ENCODE results near the gene DES. TPM values are rescaled to one million over a fixed set of nuclear protein-coding genes. Genes with fewer than 3 reads are reported as not detected.

The DES gene
- total and polyA plus RNA-seq, 2 of the 13 experiments (the other 11 are each of a cell fraction or from before 2014, with no cell fraction given), result not detected

- no peak for TF ChIP-seq KLF15 (CRISPR knock-in tag; IDR thresholded peaks at IDR 0.05; ENCODE audit: borderline replicate concordance)
Measured at GRCh38 chr2:219395609-219396008, 22.6 kb upstream of the DES start (continued).

GRCh38 chr2:219396863-219397457 lies 21.2 kb upstream of the DES start:
- ATAC-seq (no peak), DNase-seq (ENCODE audit: low spot score) (no peak), FAIRE-seq (no peak)
- ChIA-PET POLR2A (interaction anchor here (2.4 kb wide), 1 partner anchor 9 kb away, joined by 16 read pairs; the partner anchor contains the start of gene DNPEP), CTCF (ENCODE audit: low intra/inter-chr PET ratio, low total read pairs) (no interaction called here)
- 12% methylated on average over 6 of the region's 6 CpGs for WGBS (ENCODE audit: low lambda C conversion rate)
- Histone ChIP-seq H3K79me2 (ENCODE audit: insufficient read depth, low read length) (no peaks in the 10 kb centered on the region), H3K4me2 (ENCODE audit: low read depth, low read length) (no peak overlapping the region), H3K27ac (ENCODE audit: extremely low read length, insufficient read depth, low read length) (no peak overlapping the region), H3K36me3 (replicated peaks in 1 of 2; ENCODE audit: control insufficient read depth in 1 of 2, insufficient read depth in 2 of 2, low read length in 2 of 2) (no peaks in the 10 kb centered on the region), H2AFZ (ENCODE audit: low read length) (no peak overlapping the region), H3K9me3 (ENCODE audit: low read length) (no peaks in the 10 kb centered on the region), H3K4me1 (ENCODE audit: insufficient read depth, low read length) (peaks cover 27% of the 10 kb centered on the region), H3K4me3 (replicated peaks in 1 of 3; ENCODE audit: insufficient read depth in 1 of 3, low read depth in 2 of 3, low read length in 3 of 3) (no peak overlapping the region), H3K9ac (ENCODE audit: insufficient read depth, low read depth, low read length) (no peak overlapping the region), H3K27me3 (ENCODE audit: control insufficient read depth in 1 of 2, insufficient read depth in 2 of 2, low read length in 2 of 2) (peaks cover 0 to 17% of the 10 kb centered on the region in 2 experiments; a peak in 4 of 5 replicates), H4K20me1 (ENCODE audit: insufficient read depth, low read length) (no peaks in the 10 kb centered on the region)
- no peak for TF ChIP-seq ZBTB43 (CRISPR knock-in tag; conservative IDR thresholded peaks at IDR 0.05)
- no peak for TF ChIP-seq IKZF5 (CRISPR knock-in tag; IDR thresholded peaks at IDR 0.05)
- no peak for TF ChIP-seq MYNN (CRISPR knock-in tag; IDR thresholded peaks at IDR 0.05; ENCODE audit: low read depth)
- no peak for TF ChIP-seq RAD21 (CRISPR knock-in tag; IDR thresholded peaks at IDR 0.05)
- no peak for TF ChIP-seq POLR2AphosphoS2 (IDR thresholded peaks at IDR 0.05; ENCODE audit: low read depth, low read length)
- no peak for TF ChIP-seq ZNF205 (CRISPR knock-in tag; IDR thresholded peaks at IDR 0.05)
- no peak for TF ChIP-seq HNRNPK (IDR thresholded peaks at IDR 0.05; ENCODE audit: low read depth, low read length, poor library complexity, severe bottlenecking)
- no peak for TF ChIP-seq EED (CRISPR knock-in tag; IDR thresholded peaks at IDR 0.05)
- TF ChIP-seq BHLHE40 (IDR thresholded peaks at IDR 0.05; ENCODE audit: low read length), result no peak
- no peak for TF ChIP-seq SAP130 (CRISPR knock-in tag; IDR thresholded peaks at IDR 0.05; ENCODE audit: low read depth)
- no peak for TF ChIP-seq ZNF441 (CRISPR knock-in tag; IDR thresholded peaks at IDR 0.05; ENCODE audit: borderline replicate concordance)
- no peak for TF ChIP-seq GATA4 (IDR thresholded peaks at IDR 0.05; ENCODE audit: borderline replicate concordance, low read depth)
- no peak for TF ChIP-seq KLF12 (CRISPR knock-in tag; IDR thresholded peaks at IDR 0.05; ENCODE audit: borderline replicate concordance)
- in situ Hi-C loops (cut with HindIII; ENCODE audit: extremely low pct_ligation_motif_present, low pct_unique_long_range_greater_than_20kb) (no loop called here), intact Hi-C loops (cut with micrococcal nuclease; ENCODE audit: unreplicated experiment) (no loop called here)
- BruUV-seq (replicated peaks), result no TSS peak

All from HepG2 (cell line).